Measurements from ENCODE around the gene CENPP. TPM values are rescaled to one million over a fixed set of nuclear protein-coding genes. Genes with fewer than 3 reads are reported as not detected.

CENPP gene
- total RNA-seq, 1 donor from 2014 or later, result 4.5 TPM

DNA sequence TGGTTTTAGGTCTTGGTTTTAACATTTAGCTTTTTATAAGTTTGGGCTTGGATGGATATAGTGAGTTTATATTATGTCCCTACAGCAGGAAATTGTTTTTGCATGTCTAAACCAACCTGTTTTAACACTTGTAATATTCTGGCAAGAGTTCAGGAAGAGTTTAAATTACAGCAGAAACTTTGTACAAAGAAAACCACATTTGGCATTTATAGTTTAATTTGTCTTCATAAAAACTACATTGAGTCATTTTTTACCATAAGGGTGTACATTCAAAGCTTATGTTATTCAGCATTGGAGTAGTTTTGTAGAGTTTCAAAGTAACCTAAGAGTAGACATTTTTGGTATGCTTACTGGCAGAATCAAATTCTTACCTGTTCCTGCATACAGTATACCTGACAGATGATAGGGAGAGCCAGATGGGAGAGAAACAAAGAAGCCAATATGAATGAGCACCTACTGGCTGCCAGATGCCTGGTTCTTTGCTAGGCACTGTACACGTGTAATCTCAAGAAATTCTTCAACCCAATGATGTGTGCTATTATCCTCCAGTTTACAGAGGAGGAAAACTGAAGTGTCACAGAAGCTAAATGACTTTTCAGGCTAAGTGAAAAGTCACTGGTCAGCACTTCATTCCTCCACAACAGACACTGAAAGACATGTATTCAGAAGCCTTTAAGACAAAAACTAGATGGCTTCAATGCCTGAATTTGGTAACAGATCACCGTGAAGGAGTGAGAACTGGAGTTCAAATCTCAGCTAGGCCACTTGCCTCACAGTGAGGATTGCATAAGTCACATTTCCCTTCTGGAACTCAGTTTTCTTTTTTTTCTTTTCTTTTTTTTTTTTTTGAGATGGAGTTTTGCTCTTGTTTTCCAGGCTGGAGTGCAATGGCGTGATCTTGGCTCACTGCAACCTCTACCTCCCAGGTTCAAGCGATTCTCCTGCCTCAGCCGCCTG, 235.9 kb downstream of the CENPP start:
- Mint-ChIP-seq H3K27ac (ENCODE audit: unreplicated experiment) (no peak overlapping the region), H3K4me3 (ENCODE audit: unreplicated experiment) (no peak overlapping the region), H3K9me3 (ENCODE audit: unreplicated experiment) (no peaks in the 10 kb centered on the region), H3K27me3 (ENCODE audit: unreplicated experiment) (peaks cover 5% of the 10 kb centered on the region), H3K4me1 (ENCODE audit: unreplicated experiment) (peaks cover 14% of the 10 kb centered on the region), H3K36me3 (ENCODE audit: low read depth, unreplicated experiment) (no peaks in the 10 kb centered on the region)
- TF ChIP-seq, protein P1, sequence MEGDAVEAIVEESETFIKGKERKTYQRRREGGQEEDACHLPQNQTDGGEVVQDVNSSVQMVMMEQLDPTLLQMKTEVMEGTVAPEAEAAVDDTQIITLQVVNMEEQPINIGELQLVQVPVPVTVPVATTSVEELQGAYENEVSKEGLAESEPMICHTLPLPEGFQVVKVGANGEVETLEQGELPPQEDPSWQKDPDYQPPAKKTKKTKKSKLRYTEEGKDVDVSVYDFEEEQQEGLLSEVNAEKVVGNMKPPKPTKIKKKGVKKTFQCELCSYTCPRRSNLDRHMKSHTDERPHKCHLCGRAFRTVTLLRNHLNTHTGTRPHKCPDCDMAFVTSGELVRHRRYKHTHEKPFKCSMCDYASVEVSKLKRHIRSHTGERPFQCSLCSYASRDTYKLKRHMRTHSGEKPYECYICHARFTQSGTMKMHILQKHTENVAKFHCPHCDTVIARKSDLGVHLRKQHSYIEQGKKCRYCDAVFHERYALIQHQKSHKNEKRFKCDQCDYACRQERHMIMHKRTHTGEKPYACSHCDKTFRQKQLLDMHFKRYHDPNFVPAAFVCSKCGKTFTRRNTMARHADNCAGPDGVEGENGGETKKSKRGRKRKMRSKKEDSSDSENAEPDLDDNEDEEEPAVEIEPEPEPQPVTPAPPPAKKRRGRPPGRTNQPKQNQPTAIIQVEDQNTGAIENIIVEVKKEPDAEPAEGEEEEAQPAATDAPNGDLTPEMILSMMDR (IDR thresholded peaks at IDR 0.05; ENCODE audit: unreplicated experiment), result no peak
- no peak for DNase-seq (ENCODE audit: low spot score)

DNA sequence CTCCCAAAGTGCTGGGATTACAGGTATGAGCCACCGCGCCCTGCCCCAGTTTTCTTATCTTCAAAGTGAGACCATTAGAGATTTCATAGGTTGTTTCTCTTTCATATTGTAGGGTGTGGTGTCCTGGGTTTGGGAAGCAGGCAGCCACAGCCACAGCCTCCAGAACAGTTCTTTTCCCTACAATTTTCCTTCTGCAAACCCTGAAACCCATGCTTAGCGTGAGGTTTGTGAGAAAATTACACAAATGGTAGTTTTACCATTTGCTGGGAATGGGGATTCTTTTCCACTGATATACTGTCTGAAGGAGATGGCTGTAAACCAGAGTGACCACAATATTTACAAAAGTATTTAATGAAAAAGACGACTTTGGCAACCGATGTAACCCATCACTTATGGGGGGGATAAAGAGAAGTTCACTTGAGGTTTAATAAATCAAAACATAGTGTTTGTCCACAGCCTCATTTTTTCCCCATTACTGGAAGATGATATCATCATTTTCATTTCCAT, 236.8 kb downstream of the CENPP start:
- H3K36me3 Mint-ChIP-seq (ENCODE audit: low read depth, unreplicated experiment), result no peaks in the 10 kb centered on the region
- no peak for DNase-seq (ENCODE audit: low spot score)
- no peak overlapping the region for H3K27ac Mint-ChIP-seq (ENCODE audit: unreplicated experiment)
- no peaks in the 10 kb centered on the region for H3K9me3 Mint-ChIP-seq (ENCODE audit: unreplicated experiment)
- TF ChIP-seq, protein P1 (IDR thresholded peaks at IDR 0.05; ENCODE audit: unreplicated experiment), result no peak
- H3K4me3 Mint-ChIP-seq (ENCODE audit: unreplicated experiment), result no peak overlapping the region
- H3K4me1 Mint-ChIP-seq (ENCODE audit: unreplicated experiment), result peaks cover 8% of the 10 kb centered on the region
- peaks cover 5% of the 10 kb centered on the region for H3K27me3 Mint-ChIP-seq (ENCODE audit: unreplicated experiment)

- peak overlapping the region; percentile 70 for H3K27ac Mint-ChIP-seq (ENCODE audit: unreplicated experiment)
These were observed 237.7 kb downstream of the CENPP start for GRCh38 chr9:92563116-92564100.

GRCh38 chr9:92564504-92564903, 238.8 kb downstream of the CENPP start:
- Mint-ChIP-seq H3K9me3 (ENCODE audit: unreplicated experiment) (no peaks in the 10 kb centered on the region), H3K27ac (ENCODE audit: unreplicated experiment) (no peak overlapping the region), H3K4me1 (ENCODE audit: unreplicated experiment) (peaks cover 8% of the 10 kb centered on the region), H3K4me3 (ENCODE audit: unreplicated experiment) (no peak overlapping the region), H3K27me3 (ENCODE audit: unreplicated experiment) (peaks cover 5% of the 10 kb centered on the region), H3K36me3 (ENCODE audit: low read depth, unreplicated experiment) (no peaks in the 10 kb centered on the region)
- no peak for DNase-seq (ENCODE audit: low spot score)
- TF ChIP-seq, protein P1 (IDR thresholded peaks at IDR 0.05; ENCODE audit: unreplicated experiment), result no peak

More at GRCh38 chr9:92563116-92564100, 237.7 kb downstream of the CENPP start:
- TF ChIP-seq, protein P1 (IDR thresholded peaks at IDR 0.05; ENCODE audit: unreplicated experiment), result no peak
- Mint-ChIP-seq H3K27me3 (ENCODE audit: unreplicated experiment) (peaks cover 5% of the 10 kb centered on the region), H3K9me3 (ENCODE audit: unreplicated experiment) (no peaks in the 10 kb centered on the region), H3K4me1 (ENCODE audit: unreplicated experiment) (peaks cover 8% of the 10 kb centered on the region), H3K4me3 (ENCODE audit: unreplicated experiment) (peak overlapping the region; percentile 28), H3K36me3 (ENCODE audit: low read depth, unreplicated experiment) (no peaks in the 10 kb centered on the region)
- no peak for DNase-seq (ENCODE audit: low spot score)

All from endothelial cell (in vitro differentiated cells).